ENCODE data around the gene CELSR2.
A peak's percentile ranks its signal among the peaks of the same experiment; 100 is the strongest.

Gene CELSR2

GRCh38 chr1:109274533-109275476, 25.5 kb downstream of the CELSR2 start (continued):
- no peak for TF ChIP-seq ZNF704 (tag by site-specific recombination; IDR thresholded peaks at IDR 0.05)
- no peak for TF ChIP-seq ZBTB17 (tag by site-specific recombination; IDR thresholded peaks at IDR 0.05)
- no peak; the same call in 1 of the 2 replicates for TF ChIP-seq GLIS1 (tag by site-specific recombination; IDR thresholded peaks at IDR 0.05)
- TF ChIP-seq, protein P1, sequence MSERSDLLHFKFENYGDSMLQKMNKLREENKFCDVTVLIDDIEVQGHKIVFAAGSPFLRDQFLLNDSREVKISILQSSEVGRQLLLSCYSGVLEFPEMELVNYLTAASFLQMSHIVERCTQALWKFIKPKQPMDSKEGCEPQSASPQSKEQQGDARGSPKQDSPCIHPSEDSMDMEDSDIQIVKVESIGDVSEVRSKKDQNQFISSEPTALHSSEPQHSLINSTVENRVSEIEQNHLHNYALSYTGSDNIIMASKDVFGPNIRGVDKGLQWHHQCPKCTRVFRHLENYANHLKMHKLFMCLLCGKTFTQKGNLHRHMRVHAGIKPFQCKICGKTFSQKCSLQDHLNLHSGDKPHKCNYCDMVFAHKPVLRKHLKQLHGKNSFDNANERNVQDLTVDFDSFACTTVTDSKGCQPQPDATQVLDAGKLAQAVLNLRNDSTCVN (tag by site-specific recombination; optimal IDR thresholded peaks at IDR 0.05) = peak; percentile 31
- TF ChIP-seq, protein P2, sequence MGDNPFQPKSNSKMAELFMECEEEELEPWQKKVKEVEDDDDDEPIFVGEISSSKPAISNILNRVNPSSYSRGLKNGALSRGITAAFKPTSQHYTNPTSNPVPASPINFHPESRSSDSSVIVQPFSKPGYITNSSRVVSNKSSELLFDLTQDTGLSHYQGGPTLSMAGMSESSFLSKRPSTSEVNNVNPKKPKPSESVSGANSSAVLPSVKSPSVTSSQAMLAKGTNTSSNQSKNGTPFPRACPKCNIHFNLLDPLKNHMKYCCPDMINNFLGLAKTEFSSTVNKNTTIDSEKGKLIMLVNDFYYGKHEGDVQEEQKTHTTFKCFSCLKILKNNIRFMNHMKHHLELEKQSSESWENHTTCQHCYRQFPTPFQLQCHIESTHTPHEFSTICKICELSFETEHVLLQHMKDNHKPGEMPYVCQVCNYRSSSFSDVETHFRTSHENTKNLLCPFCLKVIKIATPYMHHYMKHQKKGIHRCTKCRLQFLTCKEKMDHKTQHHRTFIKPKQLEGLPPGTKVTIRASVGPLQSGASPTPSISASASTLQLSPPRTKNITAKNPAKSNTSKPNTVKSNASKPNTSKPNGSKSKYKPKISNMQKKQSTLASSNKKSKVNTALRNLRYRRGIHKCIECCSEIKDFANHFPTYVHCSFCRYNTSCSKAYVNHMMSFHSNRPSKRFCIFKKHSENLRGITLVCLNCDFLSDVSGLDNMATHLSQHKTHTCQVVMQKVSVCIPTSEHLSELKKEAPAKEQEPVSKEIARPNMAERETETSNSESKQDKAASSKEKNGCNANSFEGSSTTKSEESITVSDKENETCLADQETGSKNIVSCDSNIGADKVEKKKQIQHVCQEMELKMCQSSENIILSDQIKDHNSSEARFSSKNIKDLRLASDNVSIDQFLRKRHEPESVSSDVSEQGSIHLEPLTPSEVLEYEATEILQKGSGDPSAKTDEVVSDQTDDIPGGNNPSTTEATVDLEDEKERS (tag by site-specific recombination; IDR thresholded peaks at IDR 0.05) = no peak
- TF ChIP-seq SETDB1 (IDR thresholded peaks at IDR 0.05; ENCODE audit: insufficient read length, low read length) = no peak
- 0 out of 2 replicates have a peak, but pooled peaks have one; percentile 15 for TF ChIP-seq EGR2 (tag by site-specific recombination; IDR thresholded peaks at IDR 0.05; ENCODE audit: low read depth)
- TF ChIP-seq, protein P3, sequence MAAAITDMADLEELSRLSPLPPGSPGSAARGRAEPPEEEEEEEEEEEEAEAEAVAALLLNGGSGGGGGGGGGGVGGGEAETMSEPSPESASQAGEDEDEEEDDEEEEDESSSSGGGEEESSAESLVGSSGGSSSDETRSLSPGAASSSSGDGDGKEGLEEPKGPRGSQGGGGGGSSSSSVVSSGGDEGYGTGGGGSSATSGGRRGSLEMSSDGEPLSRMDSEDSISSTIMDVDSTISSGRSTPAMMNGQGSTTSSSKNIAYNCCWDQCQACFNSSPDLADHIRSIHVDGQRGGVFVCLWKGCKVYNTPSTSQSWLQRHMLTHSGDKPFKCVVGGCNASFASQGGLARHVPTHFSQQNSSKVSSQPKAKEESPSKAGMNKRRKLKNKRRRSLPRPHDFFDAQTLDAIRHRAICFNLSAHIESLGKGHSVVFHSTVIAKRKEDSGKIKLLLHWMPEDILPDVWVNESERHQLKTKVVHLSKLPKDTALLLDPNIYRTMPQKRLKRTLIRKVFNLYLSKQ (tag by site-specific recombination; IDR thresholded peaks at IDR 0.05; ENCODE audit: borderline replicate concordance) = no peak
- no peak for TF ChIP-seq ZNF785 (tag by site-specific recombination; IDR thresholded peaks at IDR 0.05)
- no peak for TF ChIP-seq OVOL3 (tag by site-specific recombination; IDR thresholded peaks at IDR 0.05)
- TF ChIP-seq, protein P4, sequence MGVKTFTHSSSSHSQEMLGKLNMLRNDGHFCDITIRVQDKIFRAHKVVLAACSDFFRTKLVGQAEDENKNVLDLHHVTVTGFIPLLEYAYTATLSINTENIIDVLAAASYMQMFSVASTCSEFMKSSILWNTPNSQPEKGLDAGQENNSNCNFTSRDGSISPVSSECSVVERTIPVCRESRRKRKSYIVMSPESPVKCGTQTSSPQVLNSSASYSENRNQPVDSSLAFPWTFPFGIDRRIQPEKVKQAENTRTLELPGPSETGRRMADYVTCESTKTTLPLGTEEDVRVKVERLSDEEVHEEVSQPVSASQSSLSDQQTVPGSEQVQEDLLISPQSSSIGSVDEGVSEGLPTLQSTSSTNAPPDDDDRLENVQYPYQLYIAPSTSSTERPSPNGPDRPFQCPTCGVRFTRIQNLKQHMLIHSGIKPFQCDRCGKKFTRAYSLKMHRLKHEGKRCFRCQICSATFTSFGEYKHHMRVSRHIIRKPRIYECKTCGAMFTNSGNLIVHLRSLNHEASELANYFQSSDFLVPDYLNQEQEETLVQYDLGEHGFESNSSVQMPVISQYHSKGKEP (tag by site-specific recombination; IDR thresholded peaks at IDR 0.05) = no peak
- no peak for TF ChIP-seq YY2 (tag by site-specific recombination; IDR thresholded peaks at IDR 0.05)
- TF ChIP-seq KLF1 (tag by site-specific recombination; IDR thresholded peaks at IDR 0.05) = peak; percentile 70
- TF ChIP-seq ZNF660 (tag by site-specific recombination; IDR thresholded peaks at IDR 0.05) = no peak
- no peak for TF ChIP-seq ZNF398 (tag by site-specific recombination; IDR thresholded peaks at IDR 0.05)
- no peak for TF ChIP-seq ZNF2 (tag by site-specific recombination; IDR thresholded peaks at IDR 0.05)
- TF ChIP-seq ZNF600 (tag by site-specific recombination; IDR thresholded peaks at IDR 0.05) = 0 out of 2 replicates have a peak, but pooled peaks have one; percentile 41
- no peak for TF ChIP-seq ZNF221 (tag by site-specific recombination; IDR thresholded peaks at IDR 0.05; ENCODE audit: borderline replicate concordance)
